ENCODE results near the gene SH3BP1.
"Not testable (repeated sequence)": the region's sequence is repeated elsewhere in the genome, so short reads cannot be mapped to it uniquely, and the experiment has no call there.

DNA sequence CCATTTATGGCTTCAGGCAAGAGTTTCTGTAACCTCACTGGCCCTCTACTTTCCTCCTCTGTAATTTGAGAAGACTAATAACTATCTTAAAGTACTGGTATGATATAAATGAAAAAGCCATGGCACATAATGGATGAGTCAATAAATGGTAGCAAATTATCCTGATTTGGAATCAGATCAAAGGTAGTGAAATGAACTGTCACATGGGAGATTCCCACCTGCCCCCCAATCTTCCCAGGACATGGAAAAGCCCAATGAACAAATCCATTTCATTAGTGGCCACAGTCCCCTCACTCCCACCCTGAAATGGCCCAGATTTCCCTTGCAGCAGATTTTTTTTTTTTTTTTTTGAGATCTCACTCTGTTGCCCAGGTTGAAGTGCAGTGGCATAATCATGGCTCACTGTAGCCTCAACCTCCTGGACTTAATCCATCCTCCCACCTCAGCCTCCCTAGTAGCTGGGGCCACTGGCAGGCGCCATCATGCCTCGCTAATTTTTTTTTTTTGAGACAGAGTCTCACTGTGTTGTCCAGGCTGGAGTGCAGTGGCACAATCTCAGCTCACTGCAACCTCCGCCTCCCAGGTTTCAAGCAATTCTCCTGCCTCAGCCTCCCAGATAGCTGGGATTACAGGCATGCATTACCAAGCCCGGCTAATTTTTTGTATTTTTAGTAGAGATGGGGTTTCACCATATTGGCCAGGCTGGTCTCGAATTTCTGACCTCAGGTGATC lies 36.8 kb upstream of the SH3BP1 start:
- TF ChIP-seq, protein P1, sequence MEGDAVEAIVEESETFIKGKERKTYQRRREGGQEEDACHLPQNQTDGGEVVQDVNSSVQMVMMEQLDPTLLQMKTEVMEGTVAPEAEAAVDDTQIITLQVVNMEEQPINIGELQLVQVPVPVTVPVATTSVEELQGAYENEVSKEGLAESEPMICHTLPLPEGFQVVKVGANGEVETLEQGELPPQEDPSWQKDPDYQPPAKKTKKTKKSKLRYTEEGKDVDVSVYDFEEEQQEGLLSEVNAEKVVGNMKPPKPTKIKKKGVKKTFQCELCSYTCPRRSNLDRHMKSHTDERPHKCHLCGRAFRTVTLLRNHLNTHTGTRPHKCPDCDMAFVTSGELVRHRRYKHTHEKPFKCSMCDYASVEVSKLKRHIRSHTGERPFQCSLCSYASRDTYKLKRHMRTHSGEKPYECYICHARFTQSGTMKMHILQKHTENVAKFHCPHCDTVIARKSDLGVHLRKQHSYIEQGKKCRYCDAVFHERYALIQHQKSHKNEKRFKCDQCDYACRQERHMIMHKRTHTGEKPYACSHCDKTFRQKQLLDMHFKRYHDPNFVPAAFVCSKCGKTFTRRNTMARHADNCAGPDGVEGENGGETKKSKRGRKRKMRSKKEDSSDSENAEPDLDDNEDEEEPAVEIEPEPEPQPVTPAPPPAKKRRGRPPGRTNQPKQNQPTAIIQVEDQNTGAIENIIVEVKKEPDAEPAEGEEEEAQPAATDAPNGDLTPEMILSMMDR (IDR thresholded peaks at IDR 0.05; ENCODE audit: insufficient read depth, low read length, poor library complexity, severe bottlenecking), result not testable (repeated sequence)
- not testable (repeated sequence) for TF ChIP-seq EZH2phosphoT487 (conservative IDR thresholded peaks at IDR 0.05; ENCODE audit: low read length)
